Hepatocyte (in vitro differentiated cells): ENCODE measurements around the gene BGN. TPM values are rescaled to one million over a fixed set of nuclear protein-coding genes. Genes with fewer than 3 reads are reported as not detected.
A peak's percentile ranks its signal among the peaks of the same experiment; 100 is the strongest.

ENCODE experiments used
- DNase-seq: peaks from one replicate; pipeline ENCODE4 v3.0.0-alpha.2; 2016; ENCODE audit warnings: low spot score
- H2AFZ ChIP-seq: fragments of 200-600 bp; sonication (generic); 2 replicates; pipeline ENCODE4 v1.6.0; 2016; ENCODE audit warnings: antibody characterized with exemption, mild to moderate bottlenecking
- H3K27ac ChIP-seq: fragments of 200-600 bp; sonication (generic); 2 replicates; pipeline ENCODE4 v1.5.1; 2016; ENCODE audit warnings: mild to moderate bottlenecking
- H3K27me3 ChIP-seq: fragments of 200-600 bp; sonication (generic); 2 replicates; pipeline ENCODE4 v1.6.1; 2016
- H3K36me3 ChIP-seq: fragments of 200-600 bp; sonication (generic); replicated peaks from 2 replicates; pipeline ENCODE4 v1.5.1; 2016; ENCODE audit warnings: low read depth; ENCODE audit not compliant: insufficient read depth
- H3K4me1 ChIP-seq: fragments of 200-600 bp; sonication (generic); 2 replicates; pipeline ENCODE4 v1.5.1; 2016; ENCODE audit warnings: mild to moderate bottlenecking, moderate library complexity; ENCODE audit not compliant: insufficient read depth
- H3K4me2 ChIP-seq: fragments of 200-600 bp; sonication (generic); 2 replicates; pipeline ENCODE4 v1.6.0; 2016
- H3K4me3 ChIP-seq: fragments of 200-600 bp; sonication (generic); 2 replicates; pipeline ENCODE4 v1.5.1; 2016; ENCODE audit warnings: mild to moderate bottlenecking
- H3K79me2 ChIP-seq: fragments of 200-600 bp; sonication (generic); 2 replicates; pipeline ENCODE4 v1.6.0; 2017; ENCODE audit warnings: mild to moderate bottlenecking
- H3K9me2 ChIP-seq: fragments of 200-600 bp; sonication (generic); replicated peaks from 2 replicates; pipeline ENCODE4 v1.6.0; 2017; ENCODE audit warnings: mild to moderate bottlenecking; ENCODE audit not compliant: insufficient read depth
- H3K9me3 ChIP-seq: fragments of 200-600 bp; sonication (generic); 2 replicates; pipeline ENCODE4 v1.5.1; 2016; ENCODE audit warnings: low read depth, mild to moderate bottlenecking
- H4K20me1 ChIP-seq: fragments of 200-600 bp; sonication (generic); 2 replicates; pipeline ENCODE4 v1.6.0; 2016; ENCODE audit warnings: mild to moderate bottlenecking; ENCODE audit not compliant: insufficient read depth, poor library complexity, severe bottlenecking
- EZH2 ChIP-seq: fragments of 200-600 bp; sonication (generic); IDR thresholded peaks from 2 replicates; pipeline ENCODE4 v1.6.1; 2016; ENCODE audit warnings: antibody characterized with exemption, mild to moderate bottlenecking, borderline replicate concordance
- EZH2phosphoT487 ChIP-seq: fragments of 200-600 bp; sonication (generic); IDR thresholded peaks from one replicate; pipeline ENCODE4 v1.6.1; 2018; ENCODE audit warnings: antibody characterized with exemption, mild to moderate bottlenecking, low read depth, moderate library complexity; ENCODE audit not compliant: unreplicated experiment, severe bottlenecking
- WGBS: methylation state at CpG from one replicate; pipeline ENCODE4 v1.1.6; 2016; ENCODE audit warnings: low lambda C conversion rate; ENCODE audit errors: missing lambda C conversion rate; 5-methylcytosine and 5-hydroxymethylcytosine counted together
- polyA plus RNA-seq: library from polyadenylated mRNA; unstranded; fragments of >200 nt; fragmentation: Nextera tagmentation; extraction: Ambion mirVana; gene quantifications from 2 replicates; pipeline ENCODE4 v1.2.1, GENCODE V29; 2016
- total RNA-seq: library from RNA; depleted of rRNA; stranded (reverse); fragments of >200 nt; gene quantifications from 2 replicates; pipeline ENCODE4 v1.2.3, GENCODE V29; 2014
- TF ChIP-seq, protein P1 (sequence below): fragments of 200-600 bp; sonication (generic); IDR thresholded peaks from 2 replicates; pipeline ENCODE4 v1.5.1; 2016; ENCODE audit warnings: antibody characterized with exemption, mild to moderate bottlenecking; ENCODE audit not compliant: poor library complexity

The BGN gene
- total and polyA plus RNA-seq, 2 experiments from 2014 or later = 14.5 to 27.5 TPM

DNA sequence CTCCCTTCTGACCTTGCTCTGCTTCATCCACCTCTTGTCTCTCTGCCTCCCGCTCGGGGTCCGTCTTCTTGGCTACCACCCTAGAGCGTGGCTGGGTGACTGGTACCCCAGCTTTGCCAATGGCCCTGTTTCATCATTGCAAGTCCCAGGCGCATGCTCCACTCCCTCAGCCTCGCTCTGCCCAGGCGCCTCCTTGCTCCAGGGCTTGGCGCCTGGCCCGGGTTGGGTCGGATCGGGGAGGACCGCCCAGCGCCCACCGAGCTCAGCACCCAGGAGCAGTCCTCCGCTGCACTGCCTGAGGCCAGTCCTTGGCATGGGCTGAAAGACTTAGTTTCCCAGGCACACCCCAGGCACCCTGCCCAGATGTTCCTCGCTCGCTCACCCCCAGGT is 577 bp downstream of the BGN start:
- 58% methylated on average over 17 of the region's 17 CpGs for WGBS
- TF ChIP-seq, protein P1, sequence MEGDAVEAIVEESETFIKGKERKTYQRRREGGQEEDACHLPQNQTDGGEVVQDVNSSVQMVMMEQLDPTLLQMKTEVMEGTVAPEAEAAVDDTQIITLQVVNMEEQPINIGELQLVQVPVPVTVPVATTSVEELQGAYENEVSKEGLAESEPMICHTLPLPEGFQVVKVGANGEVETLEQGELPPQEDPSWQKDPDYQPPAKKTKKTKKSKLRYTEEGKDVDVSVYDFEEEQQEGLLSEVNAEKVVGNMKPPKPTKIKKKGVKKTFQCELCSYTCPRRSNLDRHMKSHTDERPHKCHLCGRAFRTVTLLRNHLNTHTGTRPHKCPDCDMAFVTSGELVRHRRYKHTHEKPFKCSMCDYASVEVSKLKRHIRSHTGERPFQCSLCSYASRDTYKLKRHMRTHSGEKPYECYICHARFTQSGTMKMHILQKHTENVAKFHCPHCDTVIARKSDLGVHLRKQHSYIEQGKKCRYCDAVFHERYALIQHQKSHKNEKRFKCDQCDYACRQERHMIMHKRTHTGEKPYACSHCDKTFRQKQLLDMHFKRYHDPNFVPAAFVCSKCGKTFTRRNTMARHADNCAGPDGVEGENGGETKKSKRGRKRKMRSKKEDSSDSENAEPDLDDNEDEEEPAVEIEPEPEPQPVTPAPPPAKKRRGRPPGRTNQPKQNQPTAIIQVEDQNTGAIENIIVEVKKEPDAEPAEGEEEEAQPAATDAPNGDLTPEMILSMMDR = peak; percentile 5
- TF ChIP-seq EZH2phosphoT487 = no peak
- DNase-seq = peak; percentile 46
- H3K27me3 ChIP-seq = no peaks in the 10 kb centered on the region
- H3K79me2 ChIP-seq = no peaks in the 10 kb centered on the region
- H2AFZ ChIP-seq = no peak overlapping the region
- H3K4me2 ChIP-seq = peak overlapping the region; percentile 76
- no peaks in the 10 kb centered on the region for H3K9me3 ChIP-seq
- no peaks in the 10 kb centered on the region for H3K9me2 ChIP-seq
- no peaks in the 10 kb centered on the region for H4K20me1 ChIP-seq
- H3K4me3 ChIP-seq = no peak overlapping the region
- H3K4me1 ChIP-seq = peaks cover 14% of the 10 kb centered on the region
- H3K36me3 ChIP-seq = no peaks in the 10 kb centered on the region
- H3K27ac ChIP-seq = no peak overlapping the region

DNA sequence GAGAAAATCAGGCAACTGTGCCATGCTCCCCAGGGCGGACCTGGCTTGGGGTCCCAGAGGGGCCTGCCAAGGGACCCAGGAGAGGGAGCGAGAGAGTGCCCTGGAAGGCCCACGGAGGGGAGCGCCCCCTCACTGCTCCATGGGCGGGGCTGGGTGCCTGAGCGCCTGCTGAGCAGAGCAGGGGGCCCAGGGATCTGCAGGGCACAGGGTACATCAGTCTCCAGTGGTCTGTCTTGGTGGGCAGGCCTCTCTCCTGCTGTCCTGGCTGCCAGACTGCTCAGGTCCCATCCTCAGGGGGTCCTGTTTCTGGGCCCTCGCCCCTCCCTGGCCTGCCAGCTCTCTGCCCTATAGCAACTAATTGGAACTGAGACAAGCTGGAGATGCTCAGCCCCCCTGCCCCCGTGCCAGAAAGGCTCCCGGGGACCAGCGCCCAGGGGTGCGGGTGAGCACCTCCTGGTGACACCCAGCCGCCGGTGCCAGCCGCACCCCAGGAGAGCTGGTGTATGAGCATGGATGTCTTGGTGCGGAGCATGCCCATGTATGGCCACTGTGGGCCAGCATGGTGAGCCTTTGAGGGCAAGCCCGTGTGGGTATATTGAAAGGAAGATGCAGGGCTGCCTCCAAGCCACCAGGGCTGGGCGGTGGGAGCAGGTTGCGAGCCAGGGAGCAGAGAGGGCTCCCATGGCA is 1.3 kb downstream of the BGN start:
- H3K27me3 ChIP-seq = no peaks in the 10 kb centered on the region
- no peaks in the 10 kb centered on the region for H3K79me2 ChIP-seq
- H3K4me1 ChIP-seq = peaks cover 13% of the 10 kb centered on the region
- no peaks in the 10 kb centered on the region for H3K36me3 ChIP-seq
- DNase-seq = no peak
- H3K4me3 ChIP-seq = no peak overlapping the region
- H2AFZ ChIP-seq = no peak overlapping the region
- TF ChIP-seq EZH2 (no peak), EZH2phosphoT487 (no peak)
- TF ChIP-seq, protein P1 = no peak
- 86% methylated on average over 18 of the region's 18 CpGs for WGBS
- peak overlapping the region; percentile 76 for H3K4me2 ChIP-seq
- no peaks in the 10 kb centered on the region for H3K9me2 ChIP-seq
- no peaks in the 10 kb centered on the region for H3K9me3 ChIP-seq
- no peak overlapping the region for H3K27ac ChIP-seq
- no peaks in the 10 kb centered on the region for H4K20me1 ChIP-seq

DNA sequence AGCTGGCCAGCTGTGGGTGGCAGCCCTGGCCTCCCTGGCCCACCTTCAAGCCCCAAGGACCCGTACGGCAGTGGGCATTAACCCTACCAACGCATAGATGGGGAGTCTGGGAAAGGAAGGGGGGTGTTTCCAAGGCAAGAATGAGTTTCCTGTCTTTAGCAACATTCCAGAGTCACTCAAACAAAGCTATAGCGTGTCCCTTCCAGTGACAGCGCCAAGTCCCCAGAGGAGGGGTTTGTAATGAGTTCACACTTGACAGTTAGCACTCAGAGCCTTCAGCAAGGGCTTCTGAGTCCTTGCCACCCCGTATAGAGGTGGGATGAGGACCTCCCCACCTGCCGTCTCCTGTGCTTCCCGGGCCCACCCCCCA is 1.8 kb downstream of the BGN start:
- Histone ChIP-seq H3K27ac (no peak overlapping the region), H3K4me2 (peak overlapping the region; percentile 76), H3K79me2 (no peaks in the 10 kb centered on the region), H3K4me1 (peaks cover 8% of the 10 kb centered on the region), H3K36me3 (no peaks in the 10 kb centered on the region), H2AFZ (no peak overlapping the region), H3K4me3 (no peak overlapping the region), H3K9me2 (no peaks in the 10 kb centered on the region), H3K27me3 (no peaks in the 10 kb centered on the region), H3K9me3 (no peaks in the 10 kb centered on the region), H4K20me1 (no peaks in the 10 kb centered on the region)
- WGBS = 70% methylated on average over 8 of the region's 8 CpGs
- DNase-seq = no peak
- no peak for TF ChIP-seq EZH2
- TF ChIP-seq, protein P1 = no peak
- TF ChIP-seq EZH2phosphoT487 = no peak

DNA sequence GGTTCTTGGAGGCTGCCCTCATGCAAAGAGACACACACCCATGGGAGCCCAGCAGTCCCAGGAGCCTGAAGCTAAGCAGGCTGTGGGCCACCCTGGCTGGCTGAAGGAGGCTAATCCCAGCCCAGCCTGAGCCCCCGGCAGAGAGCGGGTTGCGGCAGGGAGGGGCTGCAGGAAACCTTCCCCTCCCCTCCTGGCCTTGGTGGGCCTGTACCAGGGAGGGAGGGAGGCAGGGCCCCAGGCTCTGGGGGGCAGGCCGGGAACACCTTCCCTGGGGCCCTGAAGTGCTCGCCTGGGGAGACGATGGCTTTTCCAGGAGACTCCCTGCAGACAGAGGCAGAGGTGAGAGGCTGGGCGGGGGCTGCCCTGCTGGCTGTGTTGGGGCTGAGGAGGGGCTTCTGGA is 3.7 kb downstream of the BGN start:
- no peak for DNase-seq

More for the DNA sequence above, 3.7 kb downstream of the BGN start:
- Histone ChIP-seq H3K4me2 (no peak overlapping the region), H3K4me3 (no peak overlapping the region), H4K20me1 (no peaks in the 10 kb centered on the region), H3K27ac (no peak overlapping the region), H3K9me3 (no peaks in the 10 kb centered on the region), H2AFZ (no peak overlapping the region), H3K4me1 (peaks cover 3% of the 10 kb centered on the region), H3K27me3 (no peaks in the 10 kb centered on the region), H3K9me2 (no peaks in the 10 kb centered on the region), H3K36me3 (no peaks in the 10 kb centered on the region), H3K79me2 (no peaks in the 10 kb centered on the region)
- TF ChIP-seq, protein P1 = no peak
- TF ChIP-seq EZH2 (no peak), EZH2phosphoT487 (no peak)
- WGBS = 85% methylated on average over 3 of the region's 7 CpGs
